B cell (primary cell): ENCODE results near the gene HIGD2A. TPM values are rescaled to one million over a fixed set of nuclear protein-coding genes. Genes with fewer than 3 reads are reported as not detected.

ENCODE experiments used
- ATAC-seq: fragments of 200-7000 bp; cut with Tn5 transposase; one replicate; pipeline ENCODE4 v1.10.0; 2021; ENCODE audit warnings: low read depth, mild to moderate bottlenecking, moderate number of reproducible peaks, moderate library complexity
- CTCF ChIA-PET: fragments of 350-600 bp; sonication (Branson Sonifier 250); formaldehyde crosslinking; loops from one replicate; lab custom pipeline; 2021; ENCODE audit warnings: antibody characterized with exemption, inconsistent platforms; lab: Charles Lee
- POLR2A ChIA-PET: fragments of 350-600 bp; sonication (Branson Sonifier 250); formaldehyde crosslinking; loops from one replicate; lab custom pipeline; 2021; ENCODE audit warnings: antibody characterized with exemption; lab: Charles Lee
- DNase-seq: peaks from one replicate; pipeline ENCODE4 v3.0.0; 2013
- H2AFZ ChIP-seq: 2 replicates; pipeline ENCODE4 v1.6.1; 2012; ENCODE audit warnings: mild to moderate bottlenecking, low read depth, low read length; ENCODE audit not compliant: insufficient read depth, poor library complexity, severe bottlenecking
- H3K27ac ChIP-seq, 2 donors: 1 replicate in 1 of 2; 2 replicates in 1 of 2; pipeline ENCODE4 v1.5.1; 2012 to 2013; ENCODE audit warnings: low read length in 2 of 2, mild to moderate bottlenecking in 2 of 2, moderate library complexity in 1 of 2
- H3K27me3 ChIP-seq, 4 experiments: fragments of 200-600 bp in 1 of 4; sonication (generic) in 1 of 4; replicated peaks in 1 of 4; 1 replicate in 2 of 4; 2 replicates in 2 of 4; pipeline versions ENCODE4 v1.6.1 to v1.7.0; 2013 to 2016; ENCODE audit warnings: low read length in 3 of 4, mild to moderate bottlenecking in 2 of 4, mixed read lengths in 1 of 4, moderate library complexity in 1 of 4; ENCODE audit not compliant: insufficient read depth in 4 of 4, control insufficient read depth in 3 of 4; ENCODE audit errors: control extremely low read depth in 1 of 4
- H3K36me3 ChIP-seq, 2 experiments: replicated peaks in 1 of 2; 1 replicate in 1 of 2; 2 replicates in 1 of 2; pipeline versions ENCODE4 v1.6.1 to v1.7.1; 2013; ENCODE audit warnings: low read length in 1 of 2; ENCODE audit not compliant: insufficient read depth in 2 of 2, control insufficient read depth in 1 of 2; ENCODE audit errors: control extremely low read depth in 1 of 2, extremely low read depth in 1 of 2
- H3K4me1 ChIP-seq, 2 donors: fragments of 200-600 bp in 1 of 2; sonication (generic) in 1 of 2; 1 replicate in 1 of 2; 2 replicates in 1 of 2; pipeline versions ENCODE4 v1.5.1 to v1.6.1; 2013 to 2017; ENCODE audit warnings: low read length in 2 of 2; ENCODE audit not compliant: control insufficient read depth in 2 of 2, insufficient read depth in 2 of 2
- H3K4me2 ChIP-seq: replicated peaks from 2 replicates; pipeline ENCODE3; 2012; ENCODE audit warnings: mild to moderate bottlenecking, low read depth, low read length; ENCODE audit not compliant: poor library complexity, severe bottlenecking
- H3K4me3 ChIP-seq, 5 experiments: fragments of 200-600 bp in 1 of 5; sonication (generic) in 1 of 5; 1 replicate in 3 of 5; 2 replicates in 2 of 5; pipeline versions ENCODE4 v1.5.1 to v1.7.0; 2011 to 2016; ENCODE audit warnings: low read length in 4 of 5, mild to moderate bottlenecking in 4 of 5, low read depth in 2 of 5, control low read depth in 1 of 5, moderate library complexity in 1 of 5; ENCODE audit not compliant: insufficient read depth in 1 of 5; ENCODE audit errors: control extremely low read depth in 1 of 5, extremely low read depth in 1 of 5
- H3K79me2 ChIP-seq: fragments of 200-600 bp; sonication (generic); one replicate; pipeline ENCODE4 v1.6.0; 2016; ENCODE audit warnings: low read length; ENCODE audit not compliant: control insufficient read depth, insufficient read depth
- H3K9ac ChIP-seq: fragments of 200-600 bp; sonication (generic); 2 replicates; pipeline ENCODE4 v1.6.1; 2017; ENCODE audit warnings: mild to moderate bottlenecking, low read length, moderate library complexity
- H3K9me3 ChIP-seq, 3 donors: one replicate each; pipeline versions ENCODE4 v1.6.1 to v1.7.1; 2013; ENCODE audit warnings: low read length in 2 of 3; ENCODE audit not compliant: control insufficient read depth in 2 of 3, insufficient read depth in 1 of 3; ENCODE audit errors: control extremely low read depth in 1 of 3
- H4K20me1 ChIP-seq: 2 replicates; pipeline ENCODE4 v1.6.0; 2012; ENCODE audit warnings: mild to moderate bottlenecking, low read length; ENCODE audit not compliant: insufficient read depth, control insufficient read depth, poor library complexity, severe bottlenecking
- H3K27ac Mint-ChIP-seq: one replicate; pipeline ENCODE4 v1.8.0; 2021; ENCODE audit warnings: mixed read lengths
- H3K27me3 Mint-ChIP-seq: one replicate; pipeline ENCODE4 v1.8.0; 2021; ENCODE audit warnings: mixed read lengths
- H3K4me1 Mint-ChIP-seq: one replicate; pipeline ENCODE4 v1.8.0; 2021; ENCODE audit warnings: mixed read lengths
- H3K4me3 Mint-ChIP-seq: one replicate; pipeline ENCODE4 v1.8.0; 2021; ENCODE audit warnings: mixed read lengths
- H3K9me3 Mint-ChIP-seq: one replicate; pipeline ENCODE4 v1.8.0; 2022; ENCODE audit warnings: mixed read lengths; ENCODE audit not compliant: insufficient read depth
- EZH2 ChIP-seq: IDR thresholded peaks from 2 replicates; pipeline ENCODE4 v1.6.1; 2012; ENCODE audit warnings: borderline replicate concordance, low read depth, mild to moderate bottlenecking, moderate library complexity, low read length; ENCODE audit not compliant: insufficient read depth, poor library complexity, severe bottlenecking
- WGBS: methylation state at CpG from one replicate; pipeline ENCODE4 v1.1.5; 2013; ENCODE audit warnings: missing lambda C conversion rate; ENCODE audit not compliant: insufficient coverage; 5-methylcytosine and 5-hydroxymethylcytosine counted together
- intact Hi-C: fragments of 100-400 bp; cut with micrococcal nuclease; formaldehyde crosslinking; loops from one replicate; pipeline ENCODE4 v1.10.0; 2022
- polyA plus RNA-seq: library from polyadenylated mRNA; depleted of rRNA; stranded (reverse); fragments of >200 nt; gene quantifications from 2 replicates; pipeline ENCODE4 v1.2.3, GENCODE V29; 2012
- total RNA-seq, 2 donors: library from RNA; stranded (reverse); fragments of 120-200 nt in 1 of 2; gene quantifications; 1 replicate in 1 of 2; 2 replicates in 1 of 2; pipeline versions ENCODE4 v1.2.3 to v1.2.4, GENCODE V29; 2013 to 2022
- TF ChIP-seq, protein P1 (sequence below): fragments of 200-600 bp; IDR thresholded peaks from one replicate; pipeline ENCODE4 v1.8.0; 2022; ENCODE audit warnings: antibody characterized with exemption, mild to moderate bottlenecking

The HIGD2A gene
- total and polyA plus RNA-seq, 2 donors (not counting 1 experiment from before 2014, with no cell fraction given): 80.1 to 212 TPM

GRCh38 chr5:176397736-176398420 is 9.3 kb downstream of the HIGD2A start:
- no peak overlapping the region for H3K4me2 ChIP-seq
- peaks cover 0 to 6% of the 10 kb centered on the region in 2 experiments for H3K36me3 ChIP-seq
- H3K4me1 ChIP-seq: no peaks in the 10 kb centered on the region
- H4K20me1 ChIP-seq: no peaks in the 10 kb centered on the region
- no peak overlapping the region for H2AFZ ChIP-seq
- H3K4me3 Mint-ChIP-seq: no peak overlapping the region
- H3K9me3 ChIP-seq: no peaks in the 10 kb centered on the region
- H3K4me1 Mint-ChIP-seq: no peaks in the 10 kb centered on the region
- H3K27ac Mint-ChIP-seq: no peak overlapping the region
- DNase-seq: no peak
- intact Hi-C loops: no loop called here
- H3K9me3 Mint-ChIP-seq: no peaks in the 10 kb centered on the region
- no peak overlapping the region for H3K9ac ChIP-seq
- no peaks in the 10 kb centered on the region for H3K27me3 Mint-ChIP-seq
- H3K27me3 ChIP-seq: no peaks in the 10 kb centered on the region
- TF ChIP-seq, protein P1, sequence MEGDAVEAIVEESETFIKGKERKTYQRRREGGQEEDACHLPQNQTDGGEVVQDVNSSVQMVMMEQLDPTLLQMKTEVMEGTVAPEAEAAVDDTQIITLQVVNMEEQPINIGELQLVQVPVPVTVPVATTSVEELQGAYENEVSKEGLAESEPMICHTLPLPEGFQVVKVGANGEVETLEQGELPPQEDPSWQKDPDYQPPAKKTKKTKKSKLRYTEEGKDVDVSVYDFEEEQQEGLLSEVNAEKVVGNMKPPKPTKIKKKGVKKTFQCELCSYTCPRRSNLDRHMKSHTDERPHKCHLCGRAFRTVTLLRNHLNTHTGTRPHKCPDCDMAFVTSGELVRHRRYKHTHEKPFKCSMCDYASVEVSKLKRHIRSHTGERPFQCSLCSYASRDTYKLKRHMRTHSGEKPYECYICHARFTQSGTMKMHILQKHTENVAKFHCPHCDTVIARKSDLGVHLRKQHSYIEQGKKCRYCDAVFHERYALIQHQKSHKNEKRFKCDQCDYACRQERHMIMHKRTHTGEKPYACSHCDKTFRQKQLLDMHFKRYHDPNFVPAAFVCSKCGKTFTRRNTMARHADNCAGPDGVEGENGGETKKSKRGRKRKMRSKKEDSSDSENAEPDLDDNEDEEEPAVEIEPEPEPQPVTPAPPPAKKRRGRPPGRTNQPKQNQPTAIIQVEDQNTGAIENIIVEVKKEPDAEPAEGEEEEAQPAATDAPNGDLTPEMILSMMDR: no peak
- no peak for TF ChIP-seq EZH2
- POLR2A ChIA-PET: no interaction called here
- no peak overlapping the region for H3K27ac ChIP-seq
- ATAC-seq: no peak
- H3K4me3 ChIP-seq: no peak overlapping the region
- peaks cover 2% of the 10 kb centered on the region for H3K79me2 ChIP-seq
- CTCF ChIA-PET: no interaction called here
- WGBS: 97% methylated on average over 17 of the region's 18 CpGs

GRCh38 chr5:176400382-176401156 is 12.0 kb downstream of the HIGD2A start:
- POLR2A ChIA-PET: interaction anchor here (0.6 kb wide), 1 partner anchor 268 kb away, joined by 3 read pairs; no protein-coding TSS in a partner anchor
- intact Hi-C loops: no loop called here

More at GRCh38 chr5:176400382-176401156, 12.0 kb downstream of the HIGD2A start:
- H3K9ac ChIP-seq: no peak overlapping the region
- H2AFZ ChIP-seq: no peak overlapping the region
- H3K4me2 ChIP-seq: no peak overlapping the region
- no peak overlapping the region for H3K4me3 ChIP-seq
- no peaks in the 10 kb centered on the region for H3K9me3 Mint-ChIP-seq
- no peaks in the 10 kb centered on the region for H3K27me3 ChIP-seq
- H3K4me1 Mint-ChIP-seq: no peaks in the 10 kb centered on the region
- CTCF ChIA-PET: interaction anchor here (0.9 kb wide), 1 partner anchor 16 kb away, joined by 3 read pairs; the partner anchor contains the start of gene CLTB
- WGBS: 95% methylated on average over 14 of the region's 17 CpGs
- H3K9me3 ChIP-seq: no peaks in the 10 kb centered on the region
- H3K36me3 ChIP-seq: peaks cover 1 to 4% of the 10 kb centered on the region in 2 experiments
- no peak overlapping the region for H3K4me3 Mint-ChIP-seq
- no peaks in the 10 kb centered on the region for H3K4me1 ChIP-seq
- ATAC-seq (no peak), DNase-seq (no peak)
- no peak overlapping the region for H3K27ac ChIP-seq
- no peak overlapping the region for H3K27ac Mint-ChIP-seq
- no peaks in the 10 kb centered on the region for H3K27me3 Mint-ChIP-seq
- no peak for TF ChIP-seq EZH2
- TF ChIP-seq, protein P1: no peak
- no peaks in the 10 kb centered on the region for H4K20me1 ChIP-seq
- H3K79me2 ChIP-seq: no peaks in the 10 kb centered on the region
